Endothelial cell (in vitro differentiated cells): ENCODE results near the gene ANKRD34C. TPM values are rescaled to one million over a fixed set of nuclear protein-coding genes. Genes with fewer than 3 reads are reported as not detected.

Experiments used
- DNase-seq: peaks from one replicate; pipeline ENCODE4 v3.0.0; 2021; ENCODE audit warnings: low spot score
- H3K27ac Mint-ChIP-seq: one replicate; pipeline ENCODE4 v1.8.0; 2021; ENCODE audit warnings: mixed read lengths, inconsistent platforms; ENCODE audit not compliant: unreplicated experiment
- H3K27me3 Mint-ChIP-seq: one replicate; pipeline ENCODE4 v1.8.0; 2021; ENCODE audit warnings: mild to moderate bottlenecking, moderate library complexity, mixed read lengths, inconsistent platforms; ENCODE audit not compliant: unreplicated experiment
- H3K36me3 Mint-ChIP-seq: one replicate; pipeline ENCODE4 v1.8.0; 2021; ENCODE audit warnings: mild to moderate bottlenecking, low read depth, mixed read lengths, inconsistent platforms; ENCODE audit not compliant: unreplicated experiment
- H3K4me1 Mint-ChIP-seq: one replicate; pipeline ENCODE4 v1.8.0; 2021; ENCODE audit warnings: mild to moderate bottlenecking, mixed read lengths, inconsistent platforms; ENCODE audit not compliant: unreplicated experiment
- H3K4me3 Mint-ChIP-seq: one replicate; pipeline ENCODE4 v1.8.0; 2021; ENCODE audit warnings: mild to moderate bottlenecking, mixed read lengths, inconsistent platforms; ENCODE audit not compliant: unreplicated experiment
- H3K9me3 Mint-ChIP-seq: one replicate; pipeline ENCODE4 v1.8.0; 2021; ENCODE audit warnings: mixed read lengths, inconsistent platforms; ENCODE audit not compliant: unreplicated experiment
- CTCF ChIP-seq: fragments of 200-600 bp; sonication (generic); IDR thresholded peaks from one replicate; pipeline ENCODE4 v1.5.0; 2021; ENCODE audit warnings: antibody characterized with exemption; ENCODE audit not compliant: unreplicated experiment
- total RNA-seq: library from RNA; stranded (reverse); fragmentation: NEBNext Ultra II Directional; extraction: Animal tissue kit (Norgen Biotek cat#: 25700); gene quantifications from one replicate; pipeline ENCODE4 v1.2.1, GENCODE V29; 2021; ENCODE audit not compliant: unreplicated experiment

The ANKRD34C gene
- total RNA-seq, 1 donor from 2014 or later: not detected

GRCh38 chr15:79248183-79248582 lies 34.3 kb upstream of the ANKRD34C start:
- Mint-ChIP-seq H3K27ac (no peak overlapping the region), H3K36me3 (no peaks in the 10 kb centered on the region), H3K4me3 (no peak overlapping the region), H3K27me3 (peaks cover 5% of the 10 kb centered on the region), H3K4me1 (no peaks in the 10 kb centered on the region), H3K9me3 (no peaks in the 10 kb centered on the region)
- no peak for TF ChIP-seq CTCF
- DNase-seq: no peak

GRCh38 chr15:79257454-79257853 lies 25.1 kb upstream of the ANKRD34C start:
- Mint-ChIP-seq H3K27ac (no peak overlapping the region), H3K27me3 (peaks cover 5% of the 10 kb centered on the region), H3K4me1 (no peaks in the 10 kb centered on the region), H3K9me3 (no peaks in the 10 kb centered on the region), H3K36me3 (no peaks in the 10 kb centered on the region), H3K4me3 (no peak overlapping the region)
- DNase-seq: no peak
- TF ChIP-seq CTCF: no peak

DNA sequence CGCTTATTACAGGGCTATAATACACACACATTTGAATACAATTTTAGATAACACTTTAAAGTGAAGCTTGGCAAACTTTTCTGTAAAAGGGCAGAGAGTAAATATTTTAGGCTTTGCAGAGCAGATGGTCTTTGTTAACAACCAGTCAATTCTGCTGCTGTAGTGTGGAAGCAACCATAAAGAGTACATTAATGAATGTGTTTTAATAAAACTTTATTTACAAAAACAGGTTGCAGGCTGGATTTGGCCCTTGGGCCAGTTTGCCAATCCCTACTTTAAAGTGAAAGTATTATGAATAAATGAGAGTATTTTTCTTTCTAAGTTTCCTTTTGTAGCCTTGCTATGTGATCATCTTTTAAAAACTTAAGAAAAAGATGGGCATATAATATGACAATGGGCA lies 20.7 kb upstream of the ANKRD34C start:
- DNase-seq: no peak
- no peaks in the 10 kb centered on the region for H3K36me3 Mint-ChIP-seq
- no peak for TF ChIP-seq CTCF
- H3K9me3 Mint-ChIP-seq: no peaks in the 10 kb centered on the region
- H3K27ac Mint-ChIP-seq: no peak overlapping the region
- no peak overlapping the region for H3K4me3 Mint-ChIP-seq
- H3K4me1 Mint-ChIP-seq: no peaks in the 10 kb centered on the region
- peaks cover 1% of the 10 kb centered on the region for H3K27me3 Mint-ChIP-seq

GRCh38 chr15:79265167-79265566 lies 17.4 kb upstream of the ANKRD34C start:
- DNase-seq: no peak
- H3K4me1 Mint-ChIP-seq: no peaks in the 10 kb centered on the region
- H3K9me3 Mint-ChIP-seq: no peaks in the 10 kb centered on the region
- no peak for TF ChIP-seq CTCF
- no peak overlapping the region for H3K4me3 Mint-ChIP-seq
- no peaks in the 10 kb centered on the region for H3K36me3 Mint-ChIP-seq
- H3K27ac Mint-ChIP-seq: no peak overlapping the region
- peaks cover 1% of the 10 kb centered on the region for H3K27me3 Mint-ChIP-seq

GRCh38 chr15:79265987-79266579 lies 16.4 kb upstream of the ANKRD34C start:
- Mint-ChIP-seq H3K9me3 (no peaks in the 10 kb centered on the region), H3K27me3 (no peaks in the 10 kb centered on the region), H3K4me1 (no peaks in the 10 kb centered on the region), H3K36me3 (no peaks in the 10 kb centered on the region), H3K27ac (no peak overlapping the region), H3K4me3 (no peak overlapping the region)
- no peak for TF ChIP-seq CTCF
- no peak for DNase-seq
